ENCODE measurements around the gene GPR39.

GPR39 gene

GRCh38 chr2:132488491-132488890 lies 71.9 kb downstream of the GPR39 start:
- Histone ChIP-seq H3K4me1 (ENCODE audit: control insufficient read depth, insufficient read depth, low read length) (no peaks in the 10 kb centered on the region), H3K27me3 (ENCODE audit: control insufficient read depth in 1 of 2, insufficient read depth in 2 of 2, low read length in 2 of 2) (peaks cover 0 to 4% of the 10 kb centered on the region in 2 donors), H3K4me3 (ENCODE audit: low read length in 2 of 2) (no peak overlapping the region), H3K9me3 (ENCODE audit: control insufficient read depth in 2 of 2, low read length in 2 of 2) (no peaks in the 10 kb centered on the region), H3K27ac (ENCODE audit: low read length) (no peak overlapping the region), H3K36me3 (ENCODE audit: control insufficient read depth in 2 of 2, insufficient read depth in 2 of 2, low read length in 2 of 2) (no peaks in the 10 kb centered on the region), H3K9ac (ENCODE audit: low read length in 2 of 2) (no peak overlapping the region)

DNA sequence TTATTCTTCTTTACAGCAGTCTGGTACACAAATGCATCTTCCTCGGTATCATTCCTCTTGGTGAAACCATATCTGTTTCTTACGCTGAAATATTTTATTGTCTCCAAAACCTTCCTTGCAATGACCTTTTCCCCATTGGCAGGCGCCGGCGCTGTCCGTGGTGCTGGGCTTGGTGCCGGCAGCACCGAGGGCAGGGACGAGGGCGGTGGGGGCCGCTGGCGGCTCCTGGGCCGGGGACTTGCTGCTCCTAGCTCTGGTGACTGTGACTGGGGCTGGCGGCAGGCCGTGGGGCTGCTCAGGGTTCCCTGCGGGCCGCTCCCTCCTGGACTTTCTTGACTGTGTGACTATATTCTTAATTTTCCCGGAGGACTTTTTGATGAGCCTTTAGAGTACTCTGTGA lies 72.5 kb downstream of the GPR39 start:
- no peaks in the 10 kb centered on the region for H3K4me1 ChIP-seq (ENCODE audit: control insufficient read depth, insufficient read depth, low read length)
- H3K27ac ChIP-seq (ENCODE audit: low read length) = no peak overlapping the region
- no peaks in the 10 kb centered on the region for H3K9me3 ChIP-seq (ENCODE audit: control insufficient read depth in 2 of 2, low read length in 2 of 2)
- no peak overlapping the region for H3K4me3 ChIP-seq (ENCODE audit: low read length in 2 of 2)
- H3K27me3 ChIP-seq (ENCODE audit: control insufficient read depth in 1 of 2, insufficient read depth in 2 of 2, low read length in 2 of 2) = peaks cover 0 to 4% of the 10 kb centered on the region in 2 donors
- no peak overlapping the region for H3K9ac ChIP-seq (ENCODE audit: low read length in 2 of 2)
- H3K36me3 ChIP-seq (ENCODE audit: control insufficient read depth in 2 of 2, insufficient read depth in 2 of 2, low read length in 2 of 2) = no peaks in the 10 kb centered on the region

DNA sequence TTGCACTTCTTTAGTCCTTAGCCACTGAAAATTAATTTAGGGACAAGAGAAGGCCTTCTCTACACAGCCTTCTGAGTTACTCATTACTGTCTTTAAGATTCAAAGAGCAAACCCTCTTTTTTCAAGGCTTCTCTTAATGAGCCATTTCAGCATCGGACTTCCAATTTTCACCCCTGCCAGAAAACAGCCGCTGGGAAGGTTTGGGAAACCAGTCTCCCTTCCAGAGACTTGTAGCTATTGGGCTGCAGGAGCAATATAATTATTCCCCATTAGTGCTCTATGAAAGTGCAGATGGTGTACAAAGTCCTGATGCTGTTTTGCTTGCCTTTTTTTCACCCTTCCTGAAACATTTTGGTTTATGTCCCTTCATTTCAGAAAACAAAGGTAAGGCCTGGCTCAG lies 79.3 kb downstream of the GPR39 start:
- Histone ChIP-seq H3K36me3 (ENCODE audit: control insufficient read depth in 2 of 2, insufficient read depth in 2 of 2, low read length in 2 of 2) (no peaks in the 10 kb centered on the region), H3K4me3 (ENCODE audit: low read length in 2 of 2) (no peak overlapping the region), H3K9me3 (ENCODE audit: control insufficient read depth in 2 of 2, low read length in 2 of 2) (no peaks in the 10 kb centered on the region), H3K27me3 (ENCODE audit: control insufficient read depth in 1 of 2, insufficient read depth in 2 of 2, low read length in 2 of 2) (no peaks in the 10 kb centered on the region), H3K9ac (ENCODE audit: low read length in 2 of 2) (no peak overlapping the region), H3K27ac (ENCODE audit: low read length) (no peak overlapping the region), H3K4me1 (ENCODE audit: control insufficient read depth, insufficient read depth, low read length) (no peaks in the 10 kb centered on the region)

DNA sequence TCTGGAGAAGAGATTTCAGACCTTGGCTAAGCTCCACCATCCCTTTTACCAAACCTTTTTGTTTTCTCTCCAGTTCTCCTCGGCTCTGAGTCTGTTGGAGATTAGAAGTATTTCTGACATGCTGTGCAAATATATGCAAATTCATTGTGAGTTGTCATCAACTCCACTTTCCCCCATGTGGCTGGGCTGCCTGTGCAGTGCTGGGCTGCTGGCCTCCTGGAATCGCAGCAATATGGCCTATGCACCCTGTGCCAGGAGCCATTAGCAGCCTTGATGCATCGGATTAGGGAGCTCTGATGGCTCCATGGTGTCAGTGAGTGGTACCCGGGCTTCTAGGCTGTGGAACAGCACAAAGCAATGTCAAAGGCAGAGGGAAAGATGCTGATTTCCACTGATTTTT lies 80.0 kb downstream of the GPR39 start:
- H3K4me1 ChIP-seq (ENCODE audit: control insufficient read depth, insufficient read depth, low read length) = no peaks in the 10 kb centered on the region
- no peaks in the 10 kb centered on the region for H3K36me3 ChIP-seq (ENCODE audit: control insufficient read depth in 2 of 2, insufficient read depth in 2 of 2, low read length in 2 of 2)
- H3K27me3 ChIP-seq (ENCODE audit: control insufficient read depth in 1 of 2, insufficient read depth in 2 of 2, low read length in 2 of 2) = no peaks in the 10 kb centered on the region
- H3K9ac ChIP-seq (ENCODE audit: low read length in 2 of 2) = no peak overlapping the region
- no peaks in the 10 kb centered on the region for H3K9me3 ChIP-seq (ENCODE audit: control insufficient read depth in 2 of 2, low read length in 2 of 2)
- no peak overlapping the region for H3K27ac ChIP-seq (ENCODE audit: low read length)
- no peak overlapping the region for H3K4me3 ChIP-seq (ENCODE audit: low read length in 2 of 2)

DNA sequence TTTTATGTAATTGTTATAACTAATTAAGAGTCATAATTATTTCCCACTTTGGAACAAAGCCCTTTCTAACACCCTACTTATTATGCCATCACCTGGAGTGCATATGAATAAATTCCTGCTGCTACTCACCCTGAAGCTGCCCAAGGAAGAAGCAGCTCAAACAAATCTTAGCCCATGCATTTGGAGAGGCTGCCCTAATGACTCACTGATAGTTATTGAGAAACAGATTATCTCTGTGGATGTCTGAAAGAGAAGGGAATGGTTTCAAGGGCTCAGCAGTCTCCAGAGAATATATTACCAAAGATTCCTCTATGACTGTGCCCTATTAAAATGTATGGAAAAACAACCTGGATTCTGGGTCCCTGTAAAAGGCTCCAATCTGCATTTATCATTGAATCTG lies 81.0 kb downstream of the GPR39 start:
- no peak overlapping the region for H3K9ac ChIP-seq (ENCODE audit: low read length in 2 of 2)
- no peaks in the 10 kb centered on the region for H3K27me3 ChIP-seq (ENCODE audit: control insufficient read depth in 1 of 2, insufficient read depth in 2 of 2, low read length in 2 of 2)
- H3K9me3 ChIP-seq (ENCODE audit: control insufficient read depth in 2 of 2, low read length in 2 of 2) = no peaks in the 10 kb centered on the region
- H3K4me1 ChIP-seq (ENCODE audit: control insufficient read depth, insufficient read depth, low read length) = no peaks in the 10 kb centered on the region
- H3K4me3 ChIP-seq (ENCODE audit: low read length in 2 of 2) = no peak overlapping the region
- no peaks in the 10 kb centered on the region for H3K36me3 ChIP-seq (ENCODE audit: control insufficient read depth in 2 of 2, insufficient read depth in 2 of 2, low read length in 2 of 2)
- no peak overlapping the region for H3K27ac ChIP-seq (ENCODE audit: low read length)

DNA sequence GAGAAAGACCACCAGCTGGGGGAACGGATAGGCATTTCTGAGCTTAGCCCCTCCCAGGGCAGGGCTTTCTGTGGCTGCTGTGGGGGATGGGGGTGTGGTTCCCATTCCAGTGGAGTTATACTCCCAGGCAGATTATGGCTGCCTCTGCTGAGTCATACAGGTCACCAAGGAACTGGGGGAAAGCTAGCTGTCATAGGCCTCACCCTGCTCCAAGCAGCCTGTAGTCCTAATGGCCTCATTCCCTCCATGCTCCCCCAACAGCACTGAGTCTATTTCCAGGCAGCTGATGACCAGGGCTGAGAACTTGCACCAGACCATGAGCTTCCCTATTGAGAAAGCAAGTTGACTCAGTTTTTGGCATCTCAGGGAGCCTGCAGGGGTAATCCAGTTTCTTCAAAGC lies 87.1 kb downstream of the GPR39 start:
- no peaks in the 10 kb centered on the region for H3K4me1 ChIP-seq (ENCODE audit: control insufficient read depth, insufficient read depth, low read length)
- H3K4me3 ChIP-seq (ENCODE audit: low read length in 2 of 2) = no peak overlapping the region
- peaks cover 0 to 4% of the 10 kb centered on the region in 2 donors for H3K9me3 ChIP-seq (ENCODE audit: control insufficient read depth in 2 of 2, low read length in 2 of 2)
- H3K27me3 ChIP-seq (ENCODE audit: control insufficient read depth in 1 of 2, insufficient read depth in 2 of 2, low read length in 2 of 2) = no peaks in the 10 kb centered on the region
- H3K27ac ChIP-seq (ENCODE audit: low read length) = no peak overlapping the region
- no peak overlapping the region for H3K9ac ChIP-seq (ENCODE audit: low read length in 2 of 2)
- no peaks in the 10 kb centered on the region for H3K36me3 ChIP-seq (ENCODE audit: control insufficient read depth in 2 of 2, insufficient read depth in 2 of 2, low read length in 2 of 2)

DNA sequence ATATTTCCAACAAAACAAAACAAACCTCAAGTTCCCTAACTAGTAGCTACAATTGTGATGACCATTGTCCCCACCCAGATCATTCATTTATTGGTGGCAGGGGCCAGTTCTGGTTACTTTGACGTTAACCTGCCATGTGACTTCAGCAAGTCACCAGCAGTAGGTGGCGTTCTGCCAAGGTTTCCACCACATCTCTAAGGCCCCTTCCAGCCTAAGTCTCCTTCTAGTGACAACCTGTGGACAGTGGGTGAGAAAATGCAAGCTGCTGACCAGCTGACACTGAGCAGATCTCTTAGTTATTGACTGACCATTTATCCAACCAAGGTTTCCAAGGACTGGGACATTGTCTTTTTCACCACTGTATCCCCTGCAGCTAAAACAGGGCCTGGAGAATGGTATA lies 98.4 kb downstream of the GPR39 start:
- Histone ChIP-seq H3K4me1 (ENCODE audit: control insufficient read depth, insufficient read depth, low read length) (no peaks in the 10 kb centered on the region), H3K27me3 (ENCODE audit: control insufficient read depth in 1 of 2, insufficient read depth in 2 of 2, low read length in 2 of 2) (no peaks in the 10 kb centered on the region), H3K4me3 (ENCODE audit: low read length in 2 of 2) (no peak overlapping the region), H3K27ac (ENCODE audit: low read length) (no peak overlapping the region), H3K9me3 (ENCODE audit: control insufficient read depth in 2 of 2, low read length in 2 of 2) (peaks cover 0 to under 1% of the 10 kb centered on the region in 2 donors), H3K9ac (ENCODE audit: low read length in 2 of 2) (no peak overlapping the region), H3K36me3 (ENCODE audit: control insufficient read depth in 2 of 2, insufficient read depth in 2 of 2, low read length in 2 of 2) (no peaks in the 10 kb centered on the region)

- Histone ChIP-seq H3K27ac (ENCODE audit: low read length) (no peak overlapping the region), H3K9me3 (ENCODE audit: control insufficient read depth in 2 of 2, low read length in 2 of 2) (no peaks in the 10 kb centered on the region), H3K27me3 (ENCODE audit: control insufficient read depth in 1 of 2, insufficient read depth in 2 of 2, low read length in 2 of 2) (no peaks in the 10 kb centered on the region), H3K4me3 (ENCODE audit: low read length in 2 of 2) (no peak overlapping the region), H3K4me1 (ENCODE audit: control insufficient read depth, insufficient read depth, low read length) (no peaks in the 10 kb centered on the region), H3K36me3 (ENCODE audit: control insufficient read depth in 2 of 2, insufficient read depth in 2 of 2, low read length in 2 of 2) (no peaks in the 10 kb centered on the region), H3K9ac (ENCODE audit: low read length in 2 of 2) (no peak overlapping the region)
Measured at GRCh38 chr2:132517386-132517785, 100.8 kb downstream of the GPR39 start.

GRCh38 chr2:132518302-132518701 lies 101.7 kb downstream of the GPR39 start:
- H3K4me3 ChIP-seq (ENCODE audit: low read length in 2 of 2) = no peak overlapping the region
- H3K27me3 ChIP-seq (ENCODE audit: control insufficient read depth in 1 of 2, insufficient read depth in 2 of 2, low read length in 2 of 2) = no peaks in the 10 kb centered on the region
- no peak overlapping the region for H3K9ac ChIP-seq (ENCODE audit: low read length in 2 of 2)
- H3K27ac ChIP-seq (ENCODE audit: low read length) = no peak overlapping the region
- H3K4me1 ChIP-seq (ENCODE audit: control insufficient read depth, insufficient read depth, low read length) = no peaks in the 10 kb centered on the region
- no peaks in the 10 kb centered on the region for H3K36me3 ChIP-seq (ENCODE audit: control insufficient read depth in 2 of 2, insufficient read depth in 2 of 2, low read length in 2 of 2)
- H3K9me3 ChIP-seq (ENCODE audit: control insufficient read depth in 2 of 2, low read length in 2 of 2) = no peaks in the 10 kb centered on the region

DNA sequence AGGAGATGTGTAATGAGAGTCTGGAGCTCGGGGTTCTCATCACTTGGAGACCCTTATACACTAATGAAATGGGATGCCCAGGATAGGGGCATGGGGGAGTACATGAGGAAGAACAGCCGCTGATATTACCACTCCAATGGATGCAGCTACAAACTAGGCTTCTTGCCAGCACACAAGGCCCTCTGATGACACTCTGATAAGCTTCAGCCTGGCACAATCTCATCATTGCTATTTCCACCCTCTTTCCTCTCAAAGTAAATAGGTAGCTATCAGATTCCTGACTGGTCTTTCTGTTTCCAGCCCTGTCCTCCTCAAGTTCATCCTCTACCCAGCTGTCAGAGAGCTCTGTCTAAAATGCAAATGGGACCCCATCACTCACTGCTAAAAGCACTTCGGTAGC lies 103.0 kb downstream of the GPR39 start:
- no peaks in the 10 kb centered on the region for H3K27me3 ChIP-seq (ENCODE audit: control insufficient read depth in 1 of 2, insufficient read depth in 2 of 2, low read length in 2 of 2)
- H3K36me3 ChIP-seq (ENCODE audit: control insufficient read depth in 2 of 2, insufficient read depth in 2 of 2, low read length in 2 of 2) = no peaks in the 10 kb centered on the region
- no peak overlapping the region for H3K9ac ChIP-seq (ENCODE audit: low read length in 2 of 2)
- H3K4me1 ChIP-seq (ENCODE audit: control insufficient read depth, insufficient read depth, low read length) = no peaks in the 10 kb centered on the region
- no peak overlapping the region for H3K4me3 ChIP-seq (ENCODE audit: low read length in 2 of 2)
- no peaks in the 10 kb centered on the region for H3K9me3 ChIP-seq (ENCODE audit: control insufficient read depth in 2 of 2, low read length in 2 of 2)
- H3K27ac ChIP-seq (ENCODE audit: low read length) = no peak overlapping the region

DNA sequence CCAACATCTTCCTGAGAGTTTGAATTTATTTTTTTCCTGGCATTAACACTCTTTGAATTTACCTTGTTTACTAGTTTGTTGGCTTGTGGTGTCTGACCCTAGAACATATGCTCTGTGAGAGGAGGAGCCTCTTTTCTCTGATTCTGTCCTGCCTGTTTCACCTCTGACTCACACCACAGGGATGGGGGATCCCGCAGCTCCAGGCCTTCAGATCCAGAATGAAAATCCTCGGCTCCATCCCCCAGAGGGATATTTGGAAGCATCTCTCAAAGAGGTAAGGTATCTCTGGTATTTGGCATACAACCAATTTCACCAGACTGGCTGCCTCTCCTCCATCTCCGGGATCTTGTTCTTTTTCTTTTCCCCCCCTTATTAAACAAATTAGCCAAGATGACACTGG lies 104.7 kb downstream of the GPR39 start:
- Histone ChIP-seq H3K36me3 (ENCODE audit: control insufficient read depth in 2 of 2, insufficient read depth in 2 of 2, low read length in 2 of 2) (no peaks in the 10 kb centered on the region), H3K27ac (ENCODE audit: low read length) (no peak overlapping the region), H3K4me3 (ENCODE audit: low read length in 2 of 2) (no peak overlapping the region), H3K27me3 (ENCODE audit: control insufficient read depth in 1 of 2, insufficient read depth in 2 of 2, low read length in 2 of 2) (no peaks in the 10 kb centered on the region), H3K4me1 (ENCODE audit: control insufficient read depth, insufficient read depth, low read length) (no peaks in the 10 kb centered on the region), H3K9ac (ENCODE audit: low read length in 2 of 2) (no peak overlapping the region), H3K9me3 (ENCODE audit: control insufficient read depth in 2 of 2, low read length in 2 of 2) (no peaks in the 10 kb centered on the region)

- Histone ChIP-seq H3K9me3 (ENCODE audit: control insufficient read depth in 2 of 2, low read length in 2 of 2) (no peaks in the 10 kb centered on the region), H3K27ac (ENCODE audit: low read length) (no peak overlapping the region)
Measured at GRCh38 chr2:132522901-132523300, 106.3 kb downstream of the GPR39 start.

More at GRCh38 chr2:132522901-132523300, 106.3 kb downstream of the GPR39 start:
- no peaks in the 10 kb centered on the region for H3K27me3 ChIP-seq (ENCODE audit: control insufficient read depth in 1 of 2, insufficient read depth in 2 of 2, low read length in 2 of 2)
- H3K36me3 ChIP-seq (ENCODE audit: control insufficient read depth in 2 of 2, insufficient read depth in 2 of 2, low read length in 2 of 2) = no peaks in the 10 kb centered on the region
- no peaks in the 10 kb centered on the region for H3K4me1 ChIP-seq (ENCODE audit: control insufficient read depth, insufficient read depth, low read length)
- no peak overlapping the region for H3K4me3 ChIP-seq (ENCODE audit: low read length in 2 of 2)
- no peak overlapping the region for H3K9ac ChIP-seq (ENCODE audit: low read length in 2 of 2)
